GM19351 (cell line): ENCODE results near the gene SLC25A13.
"Not testable (repeated sequence)": the region's sequence is repeated elsewhere in the genome, so short reads cannot be mapped to it uniquely, and the experiment has no call there.

ENCODE experiments used
- ATAC-seq: cut with Tn5 transposase; IDR thresholded peaks from one replicate; pipeline ENCODE4 v1.9.1; 2021; ENCODE audit warnings: mild to moderate bottlenecking, moderate library complexity; ENCODE audit not compliant: unreplicated experiment

The SLC25A13 gene

GRCh38 chr7:96321658-96322372 is at the start of gene SLC25A13:
TSS of gene SLC25A13 (minus strand) at chr7:96322098. CDS start at chr7:96321956, 142 bp downstream.
- ATAC-seq, result peak; percentile 72

- ATAC-seq, result not testable (repeated sequence)
These were observed 44.0 kb upstream of the SLC25A13 start for GRCh38 chr7:96365916-96366315.

GRCh38 chr7:96361116-96361857 is 39.4 kb upstream of the SLC25A13 start:
- ATAC-seq, result no peak

- ATAC-seq, result no peak
These were observed 38.0 kb upstream of the SLC25A13 start for GRCh38 chr7:96359876-96360275.

- not testable (repeated sequence) for ATAC-seq
These were observed 36.5 kb upstream of the SLC25A13 start for GRCh38 chr7:96358236-96358971.

GRCh38 chr7:96355990-96356506 is 34.1 kb upstream of the SLC25A13 start:
- no peak for ATAC-seq

GRCh38 chr7:96354881-96355280 is 33.0 kb upstream of the SLC25A13 start:
- no peak for ATAC-seq

- ATAC-seq, result no peak
These were observed 27.7 kb upstream of the SLC25A13 start for GRCh38 chr7:96349572-96349971.

GRCh38 chr7:96347471-96347870 is 25.6 kb upstream of the SLC25A13 start:
- ATAC-seq, result no peak

GRCh38 chr7:96346293-96346953 is 24.5 kb upstream of the SLC25A13 start:
- no peak for ATAC-seq

- no peak for ATAC-seq
These were observed 22.3 kb upstream of the SLC25A13 start for GRCh38 chr7:96344236-96344635.

GRCh38 chr7:96342049-96342448 is 20.2 kb upstream of the SLC25A13 start:
- no peak for ATAC-seq

- no peak for ATAC-seq
These were observed 15.6 kb upstream of the SLC25A13 start for GRCh38 chr7:96337519-96337918.

- no peak for ATAC-seq
These were observed 10.4 kb upstream of the SLC25A13 start for GRCh38 chr7:96332325-96332724.

GRCh38 chr7:96331775-96332174 is 9.9 kb upstream of the SLC25A13 start:
- no peak for ATAC-seq

- ATAC-seq, result no peak
These were observed 9.3 kb upstream of the SLC25A13 start for GRCh38 chr7:96331233-96331632.

- ATAC-seq, result no peak
These were observed 8.3 kb upstream of the SLC25A13 start for GRCh38 chr7:96330193-96330592.

GRCh38 chr7:96329241-96329640 is 7.3 kb upstream of the SLC25A13 start:
- ATAC-seq, result no peak

GRCh38 chr7:96328016-96328415 is 6.1 kb upstream of the SLC25A13 start:
- no peak for ATAC-seq

- ATAC-seq, result no peak
These were observed 5.5 kb upstream of the SLC25A13 start for GRCh38 chr7:96327429-96327828.

- not testable (repeated sequence) for ATAC-seq
These were observed 4.9 kb upstream of the SLC25A13 start for GRCh38 chr7:96326752-96327151.
